B cell (primary cell): ENCODE results near the gene NUDC. TPM values are rescaled to one million over a fixed set of nuclear protein-coding genes. Genes with fewer than 3 reads are reported as not detected.
A peak's percentile ranks its signal among the peaks of the same experiment; 100 is the strongest.

Source experiments
- ATAC-seq: fragments of 200-7000 bp; cut with Tn5 transposase; one replicate; pipeline ENCODE4 v1.10.0; 2021; ENCODE audit warnings: low read depth, mild to moderate bottlenecking, moderate number of reproducible peaks, moderate library complexity
- CTCF ChIA-PET: fragments of 350-600 bp; sonication (Branson Sonifier 250); formaldehyde crosslinking; loops from one replicate; lab custom pipeline; 2021; ENCODE audit warnings: antibody characterized with exemption, inconsistent platforms; lab: Charles Lee
- POLR2A ChIA-PET: fragments of 350-600 bp; sonication (Branson Sonifier 250); formaldehyde crosslinking; loops from one replicate; lab custom pipeline; 2021; ENCODE audit warnings: antibody characterized with exemption; lab: Charles Lee
- DNase-seq: peaks from one replicate; pipeline ENCODE4 v3.0.0; 2013
- H2AFZ ChIP-seq: 2 replicates; pipeline ENCODE4 v1.6.1; 2012; ENCODE audit warnings: mild to moderate bottlenecking, low read depth, low read length; ENCODE audit not compliant: insufficient read depth, poor library complexity, severe bottlenecking
- H3K27ac ChIP-seq, 2 donors: 1 replicate in 1 of 2; 2 replicates in 1 of 2; pipeline ENCODE4 v1.5.1; 2012 to 2013; ENCODE audit warnings: low read length in 2 of 2, mild to moderate bottlenecking in 2 of 2, moderate library complexity in 1 of 2
- H3K27me3 ChIP-seq, 4 experiments: fragments of 200-600 bp in 1 of 4; sonication (generic) in 1 of 4; replicated peaks in 1 of 4; 1 replicate in 2 of 4; 2 replicates in 2 of 4; pipeline versions ENCODE4 v1.6.1 to v1.7.0; 2013 to 2016; ENCODE audit warnings: low read length in 3 of 4, mild to moderate bottlenecking in 2 of 4, mixed read lengths in 1 of 4, moderate library complexity in 1 of 4; ENCODE audit not compliant: insufficient read depth in 4 of 4, control insufficient read depth in 3 of 4; ENCODE audit errors: control extremely low read depth in 1 of 4
- H3K36me3 ChIP-seq, 2 experiments: replicated peaks in 1 of 2; 1 replicate in 1 of 2; 2 replicates in 1 of 2; pipeline versions ENCODE4 v1.6.1 to v1.7.1; 2013; ENCODE audit warnings: low read length in 1 of 2; ENCODE audit not compliant: insufficient read depth in 2 of 2, control insufficient read depth in 1 of 2; ENCODE audit errors: control extremely low read depth in 1 of 2, extremely low read depth in 1 of 2
- H3K4me1 ChIP-seq, 2 donors: fragments of 200-600 bp in 1 of 2; sonication (generic) in 1 of 2; 1 replicate in 1 of 2; 2 replicates in 1 of 2; pipeline versions ENCODE4 v1.5.1 to v1.6.1; 2013 to 2017; ENCODE audit warnings: low read length in 2 of 2; ENCODE audit not compliant: control insufficient read depth in 2 of 2, insufficient read depth in 2 of 2
- H3K4me2 ChIP-seq: replicated peaks from 2 replicates; pipeline ENCODE3; 2012; ENCODE audit warnings: mild to moderate bottlenecking, low read depth, low read length; ENCODE audit not compliant: poor library complexity, severe bottlenecking
- H3K4me3 ChIP-seq, 5 experiments: fragments of 200-600 bp in 1 of 5; sonication (generic) in 1 of 5; 1 replicate in 3 of 5; 2 replicates in 2 of 5; pipeline versions ENCODE4 v1.5.1 to v1.7.0; 2011 to 2016; ENCODE audit warnings: low read length in 4 of 5, mild to moderate bottlenecking in 4 of 5, low read depth in 2 of 5, control low read depth in 1 of 5, moderate library complexity in 1 of 5; ENCODE audit not compliant: insufficient read depth in 1 of 5; ENCODE audit errors: control extremely low read depth in 1 of 5, extremely low read depth in 1 of 5
- H3K79me2 ChIP-seq: fragments of 200-600 bp; sonication (generic); one replicate; pipeline ENCODE4 v1.6.0; 2016; ENCODE audit warnings: low read length; ENCODE audit not compliant: control insufficient read depth, insufficient read depth
- H3K9ac ChIP-seq: fragments of 200-600 bp; sonication (generic); 2 replicates; pipeline ENCODE4 v1.6.1; 2017; ENCODE audit warnings: mild to moderate bottlenecking, low read length, moderate library complexity
- H3K9me3 ChIP-seq, 3 donors: one replicate each; pipeline versions ENCODE4 v1.6.1 to v1.7.1; 2013; ENCODE audit warnings: low read length in 2 of 3; ENCODE audit not compliant: control insufficient read depth in 2 of 3, insufficient read depth in 1 of 3; ENCODE audit errors: control extremely low read depth in 1 of 3
- H4K20me1 ChIP-seq: 2 replicates; pipeline ENCODE4 v1.6.0; 2012; ENCODE audit warnings: mild to moderate bottlenecking, low read length; ENCODE audit not compliant: insufficient read depth, control insufficient read depth, poor library complexity, severe bottlenecking
- H3K27ac Mint-ChIP-seq: one replicate; pipeline ENCODE4 v1.8.0; 2021; ENCODE audit warnings: mixed read lengths
- H3K27me3 Mint-ChIP-seq: one replicate; pipeline ENCODE4 v1.8.0; 2021; ENCODE audit warnings: mixed read lengths
- H3K4me1 Mint-ChIP-seq: one replicate; pipeline ENCODE4 v1.8.0; 2021; ENCODE audit warnings: mixed read lengths
- H3K4me3 Mint-ChIP-seq: one replicate; pipeline ENCODE4 v1.8.0; 2021; ENCODE audit warnings: mixed read lengths
- H3K9me3 Mint-ChIP-seq: one replicate; pipeline ENCODE4 v1.8.0; 2022; ENCODE audit warnings: mixed read lengths; ENCODE audit not compliant: insufficient read depth
- CTCF ChIP-seq: fragments of 200-600 bp; IDR thresholded peaks from one replicate; pipeline ENCODE4 v1.8.0; 2022; ENCODE audit warnings: antibody characterized with exemption, mild to moderate bottlenecking
- EZH2 ChIP-seq: IDR thresholded peaks from 2 replicates; pipeline ENCODE4 v1.6.1; 2012; ENCODE audit warnings: borderline replicate concordance, low read depth, mild to moderate bottlenecking, moderate library complexity, low read length; ENCODE audit not compliant: insufficient read depth, poor library complexity, severe bottlenecking
- WGBS: methylation state at CpG from one replicate; pipeline ENCODE4 v1.1.5; 2013; ENCODE audit warnings: missing lambda C conversion rate; ENCODE audit not compliant: insufficient coverage; 5-methylcytosine and 5-hydroxymethylcytosine counted together
- intact Hi-C: fragments of 100-400 bp; cut with micrococcal nuclease; formaldehyde crosslinking; loops from one replicate; pipeline ENCODE4 v1.10.0; 2022
- polyA plus RNA-seq: library from polyadenylated mRNA; depleted of rRNA; stranded (reverse); fragments of >200 nt; gene quantifications from 2 replicates; pipeline ENCODE4 v1.2.3, GENCODE V29; 2012
- total RNA-seq, 2 donors: library from RNA; stranded (reverse); fragments of 120-200 nt in 1 of 2; gene quantifications; 1 replicate in 1 of 2; 2 replicates in 1 of 2; pipeline versions ENCODE4 v1.2.3 to v1.2.4, GENCODE V29; 2013 to 2022

The NUDC gene
- total and polyA plus RNA-seq, 2 donors (not counting 1 experiment from before 2014, with no cell fraction given), result 28.3 to 45.3 TPM

DNA sequence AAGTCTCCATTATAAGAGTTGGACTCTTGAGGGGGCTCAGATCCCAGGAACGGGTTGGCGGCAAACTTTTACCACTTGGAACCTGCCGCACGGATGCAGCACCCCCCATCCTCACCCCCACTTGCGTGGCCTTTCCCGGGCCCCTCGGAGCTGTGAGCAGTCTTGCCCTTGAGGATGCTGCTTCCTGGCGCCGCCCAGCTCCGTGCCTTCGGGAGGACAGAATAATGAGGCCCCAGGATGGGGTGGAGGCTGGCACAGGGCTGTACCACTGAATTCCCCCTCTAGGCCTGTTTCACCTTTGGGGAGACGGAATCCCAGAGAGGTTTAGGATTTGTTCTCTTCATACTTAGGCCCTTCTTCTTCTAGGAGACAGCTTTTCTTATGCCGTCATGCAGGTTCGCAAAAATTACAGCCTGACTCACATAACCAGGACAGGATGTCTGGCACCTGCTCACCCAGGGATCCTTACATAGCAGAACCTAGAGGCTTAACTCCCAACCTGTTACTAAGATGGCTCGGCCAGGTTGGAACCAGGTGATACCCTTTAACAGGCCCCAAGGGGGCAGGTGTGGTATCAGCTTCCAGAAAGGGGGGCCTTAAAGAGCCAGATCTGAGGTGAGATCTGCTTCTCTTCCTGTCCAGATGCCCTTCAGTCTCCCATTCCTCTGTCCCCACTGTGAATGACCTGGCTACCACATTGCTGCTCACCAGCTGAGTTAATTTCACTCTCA lies 73.4 kb downstream of the NUDC start:
- CTCF ChIA-PET, result interaction anchor here (0.9 to 7.4 kb wide), 4 partner anchors 50 to 108 kb away, joined by 3 to 83 read pairs (median 6); no protein-coding TSS in a partner anchor
- Histone ChIP-seq H3K27ac (no peak overlapping the region), H3K9ac (peak overlapping the region; percentile 44), H3K27me3 (peaks cover 0 to 54% (median 30%) of the 10 kb centered on the region in 4 experiments), H3K4me2 (peak overlapping the region; percentile 98), H3K79me2 (no peaks in the 10 kb centered on the region), H3K4me3 (peak overlapping the region in 2 of 5 experiments; percentile 6 to 27), H4K20me1 (no peaks in the 10 kb centered on the region), H3K4me1 (peaks cover 13 to 25% of the 10 kb centered on the region in 2 donors), H3K36me3 (no peaks in the 10 kb centered on the region), H3K9me3 (peaks cover 0 to 13% (median 0%) of the 10 kb centered on the region in 3 donors), H2AFZ (no peak overlapping the region)
- no peak for ATAC-seq
- WGBS, result 58% methylated on average over 11 of the region's 15 CpGs
- intact Hi-C loops, result no loop called here
- peak overlapping the region; percentile 86 for H3K4me3 Mint-ChIP-seq
- H3K4me1 Mint-ChIP-seq, result peaks cover 15% of the 10 kb centered on the region
- H3K27me3 Mint-ChIP-seq, result peaks cover 41% of the 10 kb centered on the region
- TF ChIP-seq CTCF (no peak), EZH2 (no peak)
- H3K9me3 Mint-ChIP-seq, result no peaks in the 10 kb centered on the region
- POLR2A ChIA-PET, result no interaction called here
- DNase-seq, result peak; percentile 27
- H3K27ac Mint-ChIP-seq, result peak overlapping the region; percentile 15

GRCh38 chr1:26996024-26996423 lies 74.5 kb downstream of the NUDC start:
- Histone ChIP-seq H3K79me2 (no peaks in the 10 kb centered on the region), H2AFZ (no peak overlapping the region), H3K4me3 (no peak overlapping the region), H3K27me3 (peaks cover 0 to 52% (median 30%) of the 10 kb centered on the region in 4 experiments), H3K4me2 (no peak overlapping the region), H4K20me1 (no peaks in the 10 kb centered on the region), H3K4me1 (peaks cover 16 to 27% of the 10 kb centered on the region in 2 donors), H3K27ac (no peak overlapping the region), H3K9me3 (peaks cover 0 to 13% (median 0%) of the 10 kb centered on the region in 3 donors), H3K36me3 (no peaks in the 10 kb centered on the region), H3K9ac (no peak overlapping the region)
- H3K4me1 Mint-ChIP-seq, result peaks cover 17% of the 10 kb centered on the region
- ChIA-PET CTCF (interaction anchor here (0.6 to 7.4 kb wide), 9 partner anchors 10 to 1370 kb away, joined by 3 to 84 read pairs (median 6); partner anchors contain the start of gene TENT5B), POLR2A (no interaction called here)
- no CpG with 5 or more reads among the region's 1 CpG for WGBS
- DNase-seq (peak; percentile 16), ATAC-seq (no peak)
- H3K27me3 Mint-ChIP-seq, result peaks cover 37% of the 10 kb centered on the region
- TF ChIP-seq EZH2, result no peak
- TF ChIP-seq CTCF, result no peak
- intact Hi-C loops, result no loop called here
- H3K4me3 Mint-ChIP-seq, result no peak overlapping the region
- no peak overlapping the region for H3K27ac Mint-ChIP-seq
- H3K9me3 Mint-ChIP-seq, result no peaks in the 10 kb centered on the region
